MM.1S (cell line): ENCODE results near the gene TES.

ENCODE experiments used
- DNase-seq: peaks from one replicate; pipeline ENCODE4 v3.0.0-alpha.2; 2015
- H2AFZ ChIP-seq: fragments of 300-600 bp; sonication (generic); 2 replicates; pipeline ENCODE4 v1.6.0; 2016; ENCODE audit warnings: antibody characterized with exemption, low read length
- H3F3A ChIP-seq: fragments of 300-600 bp; sonication (generic); 2 replicates; pipeline ENCODE4 v1.6.1; 2016; ENCODE audit warnings: mild to moderate bottlenecking, antibody characterized with exemption, low read length, moderate library complexity, mixed read lengths; ENCODE audit not compliant: insufficient read depth
- H3K27ac ChIP-seq: fragments of 300-600 bp; sonication (generic); 2 replicates; pipeline ENCODE4 v1.5.1; 2016; ENCODE audit warnings: mild to moderate bottlenecking, low read length
- H3K27me3 ChIP-seq: fragments of 300-600 bp; sonication (generic); replicated peaks from 2 replicates; pipeline ENCODE4 v1.6.0; 2016; ENCODE audit warnings: low read length; ENCODE audit not compliant: insufficient read depth
- H3K36me3 ChIP-seq: fragments of 300-600 bp; sonication (generic); replicated peaks from 2 replicates; pipeline ENCODE4 v1.6.1; 2016; ENCODE audit warnings: mild to moderate bottlenecking, low read length, mixed read lengths; ENCODE audit not compliant: insufficient read depth
- H3K4me1 ChIP-seq: fragments of 300-600 bp; sonication (generic); 2 replicates; pipeline ENCODE4 v1.6.1; 2016; ENCODE audit warnings: low read length, mixed read lengths
- H3K4me2 ChIP-seq: fragments of 300-600 bp; sonication (generic); 2 replicates; pipeline ENCODE4 v1.6.0; 2016; ENCODE audit warnings: low read depth, low read length
- H3K4me3 ChIP-seq: fragments of 300-600 bp; sonication (generic); 2 replicates; pipeline ENCODE4 v1.5.1; 2016; ENCODE audit warnings: low read length, mixed read lengths
- H3K79me2 ChIP-seq: fragments of 300-600 bp; sonication (generic); 2 replicates; pipeline ENCODE4 v1.6.1; 2016; ENCODE audit warnings: mixed run types, low read length, mixed read lengths
- H3K9ac ChIP-seq: fragments of 300-600 bp; sonication (generic); 2 replicates; pipeline ENCODE4 v1.6.1; 2016; ENCODE audit warnings: low read length, mixed read lengths
- H3K9me2 ChIP-seq: fragments of 300-600 bp; sonication (generic); replicated peaks from 2 replicates; pipeline ENCODE4 v1.6.1; 2016; ENCODE audit warnings: mild to moderate bottlenecking, low read length, mixed read lengths; ENCODE audit not compliant: insufficient read depth
- H3K9me3 ChIP-seq: fragments of 300-600 bp; sonication (generic); replicated peaks from 2 replicates; pipeline ENCODE4 v1.6.1; 2016; ENCODE audit warnings: mild to moderate bottlenecking, low read length, mixed read lengths; ENCODE audit not compliant: insufficient read depth
- H4K20me1 ChIP-seq: fragments of 300-600 bp; sonication (generic); 2 replicates; pipeline ENCODE4 v1.6.1; 2016; ENCODE audit warnings: mild to moderate bottlenecking, low read length, moderate library complexity, mixed read lengths; ENCODE audit not compliant: insufficient read depth
- EZH2 ChIP-seq: fragments of 300-600 bp; sonication (generic); optimal IDR thresholded peaks from 2 replicates; pipeline ENCODE3; 2017; ENCODE audit warnings: low read depth, mild to moderate bottlenecking, antibody characterized with exemption, low read length, mixed read lengths
- EZH2phosphoT487 ChIP-seq: fragments of 300-600 bp; sonication (generic); IDR thresholded peaks from 2 replicates; pipeline ENCODE4 v1.6.1; 2018; ENCODE audit warnings: antibody characterized with exemption, low read length
- TF ChIP-seq, protein P1 (sequence below): fragments of 300-600 bp; sonication (generic); IDR thresholded peaks from 2 replicates; pipeline ENCODE4 v1.5.1; 2016; ENCODE audit warnings: antibody characterized with exemption, low read length, mixed read lengths

TES gene, protein sequence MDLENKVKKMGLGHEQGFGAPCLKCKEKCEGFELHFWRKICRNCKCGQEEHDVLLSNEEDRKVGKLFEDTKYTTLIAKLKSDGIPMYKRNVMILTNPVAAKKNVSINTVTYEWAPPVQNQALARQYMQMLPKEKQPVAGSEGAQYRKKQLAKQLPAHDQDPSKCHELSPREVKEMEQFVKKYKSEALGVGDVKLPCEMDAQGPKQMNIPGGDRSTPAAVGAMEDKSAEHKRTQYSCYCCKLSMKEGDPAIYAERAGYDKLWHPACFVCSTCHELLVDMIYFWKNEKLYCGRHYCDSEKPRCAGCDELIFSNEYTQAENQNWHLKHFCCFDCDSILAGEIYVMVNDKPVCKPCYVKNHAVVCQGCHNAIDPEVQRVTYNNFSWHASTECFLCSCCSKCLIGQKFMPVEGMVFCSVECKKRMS

DNA sequence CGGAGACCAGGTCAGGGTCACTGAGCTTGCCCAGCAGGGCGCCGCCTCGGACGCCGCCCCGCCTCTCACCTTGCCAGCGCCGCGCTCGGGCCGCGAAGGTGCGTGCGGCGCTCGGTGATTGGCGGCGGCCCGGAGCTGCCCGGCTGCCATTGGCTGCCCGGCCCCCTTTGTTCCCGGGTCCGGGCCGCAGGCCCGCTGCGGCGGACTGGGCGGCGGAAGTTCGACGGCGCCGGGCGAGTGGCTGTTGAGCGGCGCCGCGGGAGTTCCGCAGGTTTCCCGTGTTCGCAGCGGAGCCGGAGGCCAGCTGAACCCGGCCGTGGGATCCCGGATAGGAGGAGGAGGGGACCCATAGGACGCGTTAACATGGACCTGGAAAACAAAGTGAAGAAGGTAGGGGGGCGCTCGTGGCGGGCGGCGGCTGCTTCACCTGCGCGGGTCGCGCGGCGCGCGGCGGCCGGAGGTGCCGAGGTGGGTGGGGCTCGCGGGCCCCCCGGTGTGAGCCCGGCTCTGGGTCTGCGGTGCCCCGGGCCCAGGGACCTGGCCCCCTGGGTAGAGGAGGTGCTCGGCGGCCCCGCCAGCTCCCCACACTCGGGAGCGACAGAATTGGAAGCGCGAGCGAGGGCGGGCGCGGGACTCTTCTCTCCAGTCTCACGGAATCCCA is at the start of gene TES:
Gene TES (plus strand): TSS at position 195 of the 661 bp plus-strand sequence. CDS start 169 bp downstream, at position 364.
- Histone ChIP-seq H3K79me2 (peaks cover 43% of the 10 kb centered on the region), H3K4me2 (peak within 1 kb of the TSS; percentile 84), H3F3A (peaks cover 18% of the 10 kb centered on the region), H3K9me3 (no peaks in the 10 kb centered on the region), H3K36me3 (no peaks in the 10 kb centered on the region; the same call in 1 of the 2 replicates), H4K20me1 (peaks cover 4% of the 10 kb centered on the region), H3K4me1 (peaks cover 14% of the 10 kb centered on the region; the same call in 1 of the 2 replicates), H2AFZ (peak within 1 kb of the TSS; percentile 63), H3K9me2 (no peaks in the 10 kb centered on the region), H3K9ac (peak within 1 kb of the TSS; percentile 81), H3K4me3 (peak within 1 kb of the TSS; percentile 74), H3K27me3 (no peaks in the 10 kb centered on the region), H3K27ac (peak within 1 kb of the TSS; percentile 85)
- TF ChIP-seq EZH2 (no peak), EZH2phosphoT487 (no peak)
- TF ChIP-seq, protein P1, sequence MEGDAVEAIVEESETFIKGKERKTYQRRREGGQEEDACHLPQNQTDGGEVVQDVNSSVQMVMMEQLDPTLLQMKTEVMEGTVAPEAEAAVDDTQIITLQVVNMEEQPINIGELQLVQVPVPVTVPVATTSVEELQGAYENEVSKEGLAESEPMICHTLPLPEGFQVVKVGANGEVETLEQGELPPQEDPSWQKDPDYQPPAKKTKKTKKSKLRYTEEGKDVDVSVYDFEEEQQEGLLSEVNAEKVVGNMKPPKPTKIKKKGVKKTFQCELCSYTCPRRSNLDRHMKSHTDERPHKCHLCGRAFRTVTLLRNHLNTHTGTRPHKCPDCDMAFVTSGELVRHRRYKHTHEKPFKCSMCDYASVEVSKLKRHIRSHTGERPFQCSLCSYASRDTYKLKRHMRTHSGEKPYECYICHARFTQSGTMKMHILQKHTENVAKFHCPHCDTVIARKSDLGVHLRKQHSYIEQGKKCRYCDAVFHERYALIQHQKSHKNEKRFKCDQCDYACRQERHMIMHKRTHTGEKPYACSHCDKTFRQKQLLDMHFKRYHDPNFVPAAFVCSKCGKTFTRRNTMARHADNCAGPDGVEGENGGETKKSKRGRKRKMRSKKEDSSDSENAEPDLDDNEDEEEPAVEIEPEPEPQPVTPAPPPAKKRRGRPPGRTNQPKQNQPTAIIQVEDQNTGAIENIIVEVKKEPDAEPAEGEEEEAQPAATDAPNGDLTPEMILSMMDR: no peak
- peak; percentile 92 for DNase-seq

DNA sequence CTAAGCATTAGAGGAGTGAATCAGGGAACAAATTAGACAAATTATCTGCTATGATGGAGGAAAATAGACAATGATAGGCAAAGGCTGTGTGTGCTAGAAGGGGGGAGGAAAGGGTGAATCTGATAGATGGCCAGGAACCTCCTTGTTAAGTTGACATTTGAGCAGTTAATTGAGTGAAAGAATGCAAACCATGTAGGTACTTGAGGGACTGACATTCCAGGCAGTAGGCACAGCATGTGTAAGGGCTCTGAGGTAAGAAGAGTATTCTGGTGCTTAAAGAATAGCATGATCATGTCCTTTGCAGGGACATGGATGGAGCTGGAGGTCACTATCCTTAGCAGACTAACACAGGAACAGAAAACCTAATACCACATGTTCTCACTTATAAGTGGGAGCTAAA is 48.6 kb upstream of the TES start:
- Histone ChIP-seq H3K9ac (no peak overlapping the region), H3K79me2 (no peaks in the 10 kb centered on the region), H3K9me3 (no peaks in the 10 kb centered on the region), H3K36me3 (no peaks in the 10 kb centered on the region), H2AFZ (no peak overlapping the region), H3K4me1 (peaks cover 21% of the 10 kb centered on the region), H4K20me1 (no peaks in the 10 kb centered on the region), H3K27ac (no peak overlapping the region), H3K4me3 (no peak overlapping the region), H3K27me3 (no peaks in the 10 kb centered on the region), H3K9me2 (no peaks in the 10 kb centered on the region), H3K4me2 (no peak overlapping the region), H3F3A (no peaks in the 10 kb centered on the region)
- TF ChIP-seq, protein P1: no peak
- DNase-seq: no peak

DNA sequence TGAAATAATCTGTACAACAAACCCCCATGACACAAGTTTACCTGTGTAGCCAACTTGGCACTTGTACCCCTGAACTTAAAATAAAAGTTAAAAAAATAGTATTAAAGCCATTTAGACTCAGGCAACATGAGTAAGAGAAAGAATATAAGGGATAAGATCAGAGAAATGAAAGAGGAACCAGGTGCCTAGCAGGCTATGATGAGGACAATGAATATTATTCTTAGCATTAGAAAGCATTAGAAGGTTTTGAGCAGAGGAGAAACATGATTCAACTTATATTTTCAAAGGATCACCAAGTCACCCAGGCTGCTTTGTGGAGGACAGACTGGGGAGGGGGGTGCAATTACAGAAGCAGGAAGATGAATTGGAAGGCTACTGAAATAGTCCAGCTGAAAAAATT is 48.1 kb upstream of the TES start:
- Histone ChIP-seq H3F3A (no peaks in the 10 kb centered on the region), H3K9me2 (no peaks in the 10 kb centered on the region), H3K27me3 (no peaks in the 10 kb centered on the region), H3K4me3 (no peak overlapping the region), H3K79me2 (no peaks in the 10 kb centered on the region), H2AFZ (no peak overlapping the region), H3K27ac (no peak overlapping the region), H3K4me2 (peak overlapping the region; percentile 4; the same call in 1 of the 2 replicates), H3K9ac (no peak overlapping the region), H3K9me3 (no peaks in the 10 kb centered on the region), H3K36me3 (no peaks in the 10 kb centered on the region), H4K20me1 (no peaks in the 10 kb centered on the region), H3K4me1 (peaks cover 23% of the 10 kb centered on the region)
- TF ChIP-seq EZH2phosphoT487 (no peak), EZH2 (no peak)
- TF ChIP-seq, protein P1: no peak
- no peak for DNase-seq
